Activated T-cell treated with anti-CD3 and anti-CD28 coated beads, Interleukin-2, amount 50 U/mL, for 48 hours (primary cell): Measurements from ENCODE around the gene IL10RB.
"Not testable (repeated sequence)": the region's sequence is repeated elsewhere in the genome, so short reads cannot be mapped to it uniquely, and the experiment has no call there.

Experiments
- DNase-seq, 2 experiments: peaks; one replicate each; pipeline ENCODE4 v3.0.0-alpha.2; 2020

IL10RB gene

DNA sequence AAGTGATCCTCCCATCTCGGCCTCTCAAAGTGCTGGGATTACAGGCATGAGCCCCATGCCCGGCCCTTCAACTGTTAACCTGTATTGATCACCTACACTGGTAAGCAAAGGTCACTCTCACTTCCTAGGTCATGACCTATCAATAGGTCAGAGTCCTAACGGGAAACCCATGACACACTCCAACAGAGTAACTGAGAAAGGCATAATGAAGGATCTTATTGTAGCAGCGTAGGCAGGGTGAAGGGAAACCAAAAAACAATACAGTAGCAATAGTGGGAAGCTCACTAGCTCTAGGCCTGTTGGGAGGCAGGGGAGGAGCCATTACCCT is 39.1 kb downstream of the IL10RB start:
- no peak for DNase-seq

DNA sequence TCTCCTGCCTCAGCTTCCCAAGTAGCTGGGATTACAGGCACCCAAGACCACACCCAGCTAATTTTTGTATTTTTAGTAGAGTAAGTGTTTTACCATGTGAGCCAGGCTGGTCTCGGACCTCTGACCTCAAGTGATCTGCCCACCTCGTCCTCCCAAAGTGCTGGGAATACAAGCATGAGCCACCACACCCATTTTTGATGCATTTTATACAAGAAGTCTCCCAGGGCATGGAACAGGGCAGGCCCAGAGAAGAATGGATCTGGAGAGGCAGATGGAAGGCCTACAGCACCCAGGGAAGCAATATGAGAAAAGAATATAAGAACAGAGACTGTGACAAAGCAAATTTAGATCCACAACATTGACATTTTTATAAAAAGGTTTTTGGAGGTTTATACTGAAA is 39.8 kb downstream of the IL10RB start:
- DNase-seq, result no peak

DNA sequence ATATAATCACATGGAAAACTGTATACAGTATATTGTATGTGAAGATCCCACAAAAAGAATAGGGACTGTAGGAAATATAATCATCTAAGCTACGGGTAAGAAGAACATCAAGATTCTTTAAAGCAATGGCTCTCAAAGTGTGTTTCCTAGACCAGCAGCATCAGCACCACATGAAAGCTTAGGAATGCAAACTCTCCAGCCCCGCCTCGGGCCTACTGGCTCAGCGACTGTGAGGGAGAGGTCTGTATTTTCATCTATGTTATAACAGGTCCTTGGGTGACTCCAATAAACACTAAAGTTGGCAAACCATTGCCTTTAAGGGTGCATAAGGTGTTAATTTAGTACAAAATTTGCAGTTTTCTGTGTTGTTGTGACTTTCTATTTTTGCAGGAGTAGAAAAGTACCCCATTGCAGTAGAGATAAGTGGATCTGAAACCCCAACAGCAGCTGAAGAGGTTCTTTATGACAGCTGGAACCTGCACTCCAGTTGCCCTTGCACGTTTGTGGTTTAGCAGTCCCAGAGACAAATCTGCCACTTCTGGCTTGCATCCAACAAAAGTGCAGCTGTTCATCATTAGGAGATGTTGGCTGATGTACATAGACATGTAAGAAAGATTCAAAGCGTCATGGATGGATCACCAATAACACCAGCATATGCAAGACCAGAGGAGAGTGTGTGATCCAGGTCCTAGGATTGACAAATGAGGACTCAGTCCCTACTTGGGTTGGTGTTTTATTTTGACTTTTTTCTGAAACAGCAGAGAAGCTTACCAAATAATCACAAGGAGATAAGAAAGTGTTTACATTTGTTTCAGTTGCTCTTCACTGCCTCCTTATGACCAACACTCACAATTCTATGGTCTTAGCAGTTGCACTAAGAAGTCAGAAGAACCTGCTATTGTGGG is 42.7 kb downstream of the IL10RB start:
- no peak for DNase-seq

DNA sequence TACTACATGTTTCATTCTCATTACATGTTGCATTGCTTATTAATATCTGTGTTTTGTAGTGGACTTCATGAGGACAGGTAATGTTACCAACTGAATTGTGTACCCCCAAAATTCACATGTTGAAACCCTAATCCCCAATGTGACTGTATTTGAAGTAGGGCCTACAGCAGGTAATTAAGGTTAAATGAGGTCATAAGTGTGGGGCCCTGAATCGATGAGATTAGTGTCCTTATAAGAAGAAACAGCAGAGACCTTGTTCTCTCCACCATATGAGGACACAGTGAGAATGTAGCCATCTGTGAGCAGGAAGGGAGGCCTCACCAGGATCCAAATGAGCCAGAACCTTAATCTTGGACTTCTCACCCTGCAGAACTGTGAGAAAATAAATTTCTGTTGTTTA is 43.6 kb downstream of the IL10RB start:
- DNase-seq, result no peak

DNA sequence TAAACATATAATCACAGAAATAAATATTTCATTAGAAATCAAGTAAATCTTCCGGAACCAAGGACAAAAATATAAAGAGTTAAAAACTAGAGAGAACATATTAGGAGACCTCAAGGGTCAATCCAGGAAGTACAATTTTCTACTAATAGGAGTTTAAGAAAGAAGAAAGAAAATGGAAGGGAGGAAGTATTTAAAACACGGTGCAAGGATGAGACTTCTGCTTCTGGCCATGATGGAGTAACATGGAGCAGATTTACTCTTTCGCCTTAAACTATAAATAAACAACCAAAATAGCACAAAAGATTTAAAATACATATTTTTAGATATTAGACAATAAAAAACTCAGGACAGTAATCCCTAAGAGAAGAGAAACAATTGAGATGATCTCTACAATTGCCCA is 46.0 kb downstream of the IL10RB start:
- no peak for DNase-seq

DNA sequence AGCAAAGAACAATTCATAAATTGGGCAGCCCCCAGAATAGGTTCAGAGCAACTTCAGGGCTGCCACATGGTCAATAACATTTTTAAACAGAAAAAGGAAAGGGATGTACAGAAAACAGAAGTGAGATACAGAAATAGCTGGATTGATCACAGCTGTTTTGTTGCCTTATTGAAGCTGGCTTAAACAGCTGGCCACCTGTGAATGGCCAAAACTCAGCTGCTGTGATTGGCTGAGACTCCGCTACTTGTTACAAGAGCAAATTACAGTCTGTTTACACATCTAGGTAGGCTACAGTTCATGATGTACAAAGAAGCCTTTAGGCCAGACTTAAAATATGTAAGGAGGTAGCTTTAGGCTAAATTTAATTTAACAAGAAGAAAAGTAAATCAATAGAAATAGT is 47.0 kb downstream of the IL10RB start:
- DNase-seq, result no peak

DNA sequence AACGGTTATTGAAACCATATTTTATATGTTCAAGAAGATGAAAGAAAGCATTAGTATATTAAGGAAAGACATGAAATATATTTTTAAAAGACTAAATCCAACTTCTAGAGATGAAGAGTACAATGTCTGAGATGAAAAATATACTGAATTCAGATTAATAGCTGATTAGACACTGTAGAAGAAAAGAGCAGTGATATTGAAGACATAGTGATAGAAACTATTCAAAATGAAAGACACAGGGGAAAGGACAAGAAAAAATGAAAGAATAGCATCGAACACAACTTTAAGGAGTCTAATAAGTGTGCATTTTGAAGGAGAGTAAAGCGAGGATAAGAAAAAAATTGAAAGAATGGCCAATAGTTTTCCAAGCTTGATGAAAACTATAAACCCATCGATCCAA is 47.4 kb downstream of the IL10RB start:
- DNase-seq, result no peak

DNA sequence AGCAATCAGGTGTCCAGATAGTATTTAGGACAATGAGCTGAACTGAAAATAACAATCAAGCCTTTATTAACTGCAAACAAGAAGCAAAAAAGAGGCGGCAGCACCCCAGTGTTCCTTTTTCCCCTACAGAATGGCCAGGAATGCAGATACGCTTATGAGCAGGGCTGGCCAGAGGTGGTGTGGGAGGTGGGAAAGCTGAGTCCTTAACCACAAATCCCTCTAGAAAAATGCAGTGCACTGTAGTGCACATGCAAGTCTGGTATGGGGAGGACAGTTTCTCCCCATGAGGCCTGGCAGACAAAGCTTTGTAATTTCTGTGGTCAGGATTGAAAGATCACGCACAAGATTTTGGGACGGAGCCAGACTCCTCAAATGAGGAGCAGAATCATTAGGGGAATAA is 47.9 kb downstream of the IL10RB start:
- no peak for DNase-seq

DNA sequence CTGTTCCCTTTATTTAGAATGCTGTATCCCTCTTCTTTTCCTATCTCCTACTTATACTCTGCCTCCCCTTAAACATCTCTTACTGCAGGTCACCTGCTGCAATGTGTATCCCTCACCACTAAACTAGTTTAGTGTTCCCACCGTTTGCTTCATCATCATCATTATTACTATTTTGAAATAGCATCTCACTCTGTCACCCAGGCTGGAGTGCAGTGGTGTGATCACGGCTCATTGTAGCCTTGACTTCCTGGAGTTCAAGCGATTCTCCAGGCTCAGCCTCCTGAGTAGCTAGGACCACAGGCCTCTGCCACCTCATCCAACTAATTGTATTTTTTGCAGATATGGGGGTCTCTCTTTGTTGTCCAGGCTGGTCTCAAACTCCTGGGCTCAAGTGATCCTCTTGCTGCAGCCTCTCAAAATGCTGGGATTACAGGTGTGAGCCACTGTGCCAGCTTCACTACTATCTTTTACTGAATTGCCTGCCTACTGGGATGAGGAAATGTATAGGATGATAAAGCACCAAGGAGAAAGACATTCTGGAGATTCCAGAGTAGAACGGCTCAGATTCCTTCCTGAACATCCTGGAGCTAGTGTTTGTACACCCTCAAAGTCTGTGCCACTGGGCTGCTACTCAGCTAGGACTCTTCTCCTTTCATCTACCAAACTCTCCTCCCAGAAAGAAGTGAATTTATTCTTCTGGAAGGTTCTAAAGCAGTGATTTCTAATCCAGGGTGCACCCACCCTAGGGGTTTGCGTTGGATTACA is 50.0 kb downstream of the IL10RB start:
- DNase-seq, result no peak

DNA sequence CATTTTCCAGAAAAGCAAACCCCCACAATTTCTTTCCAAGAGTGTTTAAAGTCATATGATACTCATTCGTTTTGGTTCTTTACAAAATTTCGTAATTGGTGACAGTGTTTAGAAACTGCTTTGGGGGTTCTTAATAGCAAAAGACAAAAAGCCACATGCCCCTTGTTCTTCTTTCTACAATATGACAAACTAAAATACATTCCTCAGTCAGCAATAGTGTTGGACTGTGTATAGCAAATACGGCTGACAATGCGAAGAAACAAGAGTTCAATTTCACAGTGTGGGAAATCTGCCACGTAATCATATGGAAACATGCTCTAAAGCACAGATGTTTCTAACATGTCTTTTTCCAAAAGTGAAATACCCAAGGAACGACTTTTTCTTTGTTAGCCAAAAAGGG is 51.0 kb downstream of the IL10RB start:
- no peak for DNase-seq

DNA sequence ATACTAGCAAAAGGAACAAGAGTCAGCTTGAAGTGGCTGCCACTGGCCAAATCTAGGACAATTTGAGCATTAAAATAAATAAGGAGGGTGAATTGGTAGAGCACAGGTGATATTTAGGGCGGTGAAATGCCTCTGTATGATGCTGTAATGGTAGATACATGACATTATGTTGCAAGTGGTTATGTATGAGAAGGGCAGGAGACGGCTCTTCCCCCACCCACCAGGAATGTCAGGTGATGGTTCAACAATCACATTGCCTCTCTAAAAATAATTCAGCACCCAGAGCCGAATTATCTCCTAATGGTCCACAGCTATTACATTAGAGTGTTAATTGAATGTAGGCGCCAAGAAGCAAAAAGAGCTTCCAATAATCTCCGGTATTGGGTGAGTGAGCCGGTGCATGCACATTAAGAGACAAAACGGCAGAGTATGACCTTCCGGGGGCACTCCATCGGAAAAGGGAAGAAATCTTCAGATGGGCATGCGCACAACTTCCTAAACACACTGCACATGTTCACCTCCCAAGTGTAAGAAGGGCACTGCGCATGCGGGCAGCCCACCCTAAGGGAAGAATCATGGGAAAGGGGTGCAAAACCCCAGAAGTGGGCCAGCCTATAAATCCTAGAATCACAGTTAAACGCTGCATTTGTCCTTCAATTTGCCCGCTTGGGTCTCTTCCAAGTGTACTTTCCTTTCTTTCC is 51.8 kb downstream of the IL10RB start:
- DNase-seq, result no peak

DNA sequence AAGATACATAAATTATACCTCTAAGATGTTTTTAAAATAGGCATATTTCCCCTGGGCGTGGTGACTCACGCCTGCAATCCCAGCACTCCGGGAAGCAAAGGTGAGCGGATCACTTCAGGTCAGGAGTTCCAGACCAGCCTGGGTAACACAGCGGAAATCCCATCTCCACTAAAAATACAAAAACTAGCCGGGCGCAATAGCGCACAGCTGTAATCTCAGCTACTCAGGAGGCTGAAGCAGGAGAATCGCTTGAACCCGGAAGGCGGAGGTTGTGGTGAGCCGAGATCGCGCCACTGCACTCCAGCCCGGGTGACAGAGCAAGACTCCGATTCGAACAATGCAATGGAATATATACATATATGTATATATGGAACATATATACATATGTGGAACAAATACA is 54.8 kb downstream of the IL10RB start:
- DNase-seq, result not testable (repeated sequence)

DNA sequence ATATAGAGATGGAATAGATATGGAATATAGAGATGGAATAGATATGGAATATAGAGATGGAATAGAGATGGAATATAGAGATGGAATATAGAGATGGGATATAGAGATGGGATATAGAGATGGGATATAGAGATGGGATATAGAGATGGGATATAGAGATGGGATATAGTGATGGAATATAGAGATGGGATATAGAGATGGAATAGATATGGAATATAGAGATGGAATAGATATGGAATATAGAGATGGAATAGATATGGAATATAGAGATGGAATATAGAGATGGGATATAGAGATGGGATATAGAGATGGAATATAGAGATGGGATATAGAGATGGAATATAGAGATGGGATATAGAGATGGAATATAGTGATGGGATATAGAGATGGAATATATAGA is 57.4 kb downstream of the IL10RB start:
- DNase-seq, result not testable (repeated sequence)

DNA sequence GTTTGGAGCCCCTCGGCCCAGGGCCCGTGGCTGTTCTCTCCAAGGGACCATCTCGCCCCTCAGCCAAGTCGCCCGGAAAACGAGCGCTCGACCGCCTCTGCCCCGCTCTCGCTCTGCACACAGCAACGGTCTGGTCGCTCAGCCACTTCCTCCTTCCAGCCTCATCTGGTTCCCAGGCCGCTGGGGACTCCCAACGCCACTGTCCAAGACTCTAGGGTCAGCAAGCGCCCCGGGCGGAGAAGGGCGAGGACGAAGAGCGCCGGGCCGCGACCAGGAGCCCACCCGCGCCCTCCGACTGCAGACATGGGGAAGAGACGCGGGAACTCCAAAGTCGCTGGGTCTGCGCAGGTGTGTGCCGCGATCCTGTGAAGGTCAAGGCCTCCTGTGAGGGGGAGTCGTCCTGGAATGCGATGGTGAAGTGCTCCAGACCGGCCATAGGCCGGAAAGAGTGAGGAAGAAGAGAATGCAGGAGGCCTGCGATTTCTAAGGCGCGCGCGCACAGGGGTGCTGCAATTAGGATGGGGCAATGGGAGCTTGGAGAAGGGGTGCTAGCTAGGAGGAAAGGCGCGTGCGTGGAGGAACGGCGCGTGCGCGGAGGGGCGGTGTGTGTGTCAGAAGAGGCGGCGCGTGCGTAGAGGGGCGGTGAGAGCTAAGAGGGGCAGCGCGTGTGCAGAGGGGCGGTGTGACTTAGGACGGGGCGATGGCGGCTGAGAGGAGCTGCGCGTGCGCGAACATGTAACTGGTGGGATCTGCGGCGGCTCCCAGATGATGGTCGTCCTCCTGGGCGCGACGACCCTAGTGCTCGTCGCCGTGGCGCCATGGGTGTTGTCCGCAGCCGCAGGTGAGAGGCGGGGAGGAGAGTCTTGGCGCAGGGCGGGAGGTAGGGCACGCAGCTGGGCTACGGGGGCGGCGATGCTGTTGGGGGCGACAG is 58.4 kb downstream of the IL10RB start, which contains the start of gene IFNAR1:
Gene IFNAR1, plus strand, starts transcription at position 680 of the 931 bp plus-strand sequence. Its CDS starts 86 bp downstream, at position 766.
- peak; percentile 98 to 99 for DNase-seq

DNA sequence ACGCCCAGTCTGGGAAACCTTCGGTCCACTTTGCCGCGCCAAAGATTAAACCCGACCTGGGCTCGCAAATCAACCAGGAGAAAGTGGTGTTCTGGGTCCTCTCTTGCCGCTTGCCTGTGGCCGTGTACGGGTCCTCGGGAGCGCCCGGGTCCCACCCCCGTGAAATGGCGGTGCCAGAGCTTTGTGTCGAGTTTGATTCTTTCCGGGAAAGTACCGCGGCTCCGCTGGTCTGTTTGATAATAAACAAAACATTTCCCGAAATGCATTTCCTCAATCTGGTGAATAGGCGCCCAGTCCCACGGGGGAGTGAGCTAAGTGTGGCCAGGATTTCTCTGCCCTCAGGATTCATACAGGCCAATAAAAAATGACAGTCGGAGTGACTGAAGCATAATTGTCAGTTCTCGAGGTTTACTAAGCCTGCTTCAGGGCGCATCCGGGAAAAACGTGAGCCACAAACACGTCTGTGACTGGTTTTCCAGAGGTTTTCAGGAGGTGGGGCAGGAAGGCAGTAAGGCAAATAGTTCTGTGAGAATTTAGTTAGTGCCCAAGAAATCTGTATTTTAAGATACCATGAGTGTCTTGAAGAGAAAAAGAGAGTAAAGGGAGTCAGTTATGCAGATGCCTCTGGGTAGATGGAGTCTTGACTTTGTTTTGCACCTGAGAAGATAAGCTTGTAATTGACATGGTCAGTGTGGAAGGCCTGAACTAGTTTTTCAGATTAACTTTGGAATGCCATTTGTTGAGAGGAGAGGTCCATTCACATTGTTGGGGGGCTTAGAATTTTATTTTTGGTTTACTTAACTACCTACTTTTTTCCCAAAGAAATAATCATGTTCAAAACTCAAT is 59.3 kb downstream of the IL10RB start:
- peak; percentile 77 to 79 for DNase-seq

DNA sequence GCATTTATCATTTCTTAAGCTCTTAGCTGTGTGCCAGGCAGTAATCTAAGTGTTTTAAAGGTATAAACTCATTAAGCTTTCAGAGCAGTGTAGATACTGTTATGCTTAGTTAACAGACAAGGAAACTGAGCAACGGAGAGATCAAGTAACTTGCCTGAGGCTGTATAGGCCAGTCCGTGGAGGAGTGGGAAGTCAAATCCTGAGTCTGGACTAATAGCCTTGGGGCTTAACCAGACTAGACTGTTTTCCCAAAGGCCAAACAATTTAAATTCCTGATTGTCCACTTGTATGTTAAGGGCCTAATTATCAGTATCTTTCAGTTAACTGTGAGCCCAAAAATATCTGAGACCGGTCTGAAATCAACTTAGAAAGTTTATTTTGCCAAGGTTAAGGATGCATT is 61.2 kb downstream of the IL10RB start:
- DNase-seq, result no peak

DNA sequence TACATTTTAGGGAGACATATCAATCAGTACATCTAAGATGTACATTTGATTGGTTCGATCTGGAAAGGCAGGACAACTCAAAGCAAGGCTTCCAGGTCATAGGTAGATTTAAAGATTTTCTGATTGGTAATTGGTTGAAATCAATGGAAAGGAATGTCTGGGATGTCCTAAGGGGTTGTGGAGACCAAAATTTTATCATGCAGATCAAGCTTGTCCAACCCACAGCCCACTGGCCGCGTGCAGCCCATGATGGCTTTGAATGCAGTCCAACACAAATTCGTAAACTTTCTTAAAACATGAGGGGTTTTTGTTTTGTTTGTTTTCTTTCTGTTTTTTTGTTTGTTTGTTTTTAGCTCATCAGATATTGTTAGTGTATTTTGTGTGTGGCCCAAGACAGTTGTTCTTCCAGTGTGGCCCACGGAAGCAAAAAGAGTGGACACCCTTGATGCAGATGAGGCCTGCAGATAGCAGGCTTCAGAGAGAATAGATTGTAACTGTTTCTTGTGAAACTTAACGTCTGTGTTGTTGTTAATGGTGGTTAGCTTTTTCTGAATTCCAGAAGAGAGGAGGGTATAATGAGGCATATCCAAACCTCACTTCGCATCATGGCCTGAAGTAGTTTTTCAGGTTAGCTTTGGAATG is 61.7 kb downstream of the IL10RB start:
- no peak for DNase-seq

DNA sequence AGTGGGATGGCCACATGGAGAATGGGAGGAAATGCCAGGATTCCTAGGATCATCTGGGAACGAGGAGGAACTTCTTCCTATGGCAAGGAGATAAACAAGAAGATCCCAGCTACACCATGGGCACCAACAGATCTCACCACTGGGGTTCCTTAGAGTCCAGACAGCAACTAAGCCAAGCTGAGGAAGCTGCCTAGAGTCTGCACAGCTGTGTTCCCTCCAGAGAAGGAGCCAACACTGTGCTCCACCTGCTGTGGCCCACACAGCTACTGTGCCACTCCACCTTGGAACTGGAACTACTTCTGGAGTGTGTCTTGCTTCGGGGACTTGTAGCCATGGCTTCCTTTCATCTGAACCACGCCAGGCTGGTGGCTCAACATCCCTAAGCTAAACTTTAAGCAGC is 64.6 kb downstream of the IL10RB start:
- no peak for DNase-seq

DNA sequence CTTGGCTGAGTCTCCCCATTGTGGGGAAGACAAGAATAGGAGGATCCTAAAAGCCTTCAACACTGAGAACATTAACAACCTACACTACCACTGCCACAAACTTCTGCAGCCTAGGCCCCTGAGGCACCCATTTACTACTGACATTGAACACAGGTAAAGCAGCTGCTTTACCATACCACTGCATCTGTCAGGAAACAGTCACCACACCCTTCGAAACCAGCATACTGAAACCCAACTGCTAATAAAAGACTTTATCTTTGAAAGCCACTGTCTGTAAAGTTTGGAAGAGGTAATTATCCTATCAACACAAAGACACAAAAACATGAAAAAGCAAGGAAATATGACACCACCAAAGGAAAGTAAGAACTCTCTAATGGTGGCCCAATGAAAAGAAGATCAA is 66.0 kb downstream of the IL10RB start:
- no peak for DNase-seq

DNA sequence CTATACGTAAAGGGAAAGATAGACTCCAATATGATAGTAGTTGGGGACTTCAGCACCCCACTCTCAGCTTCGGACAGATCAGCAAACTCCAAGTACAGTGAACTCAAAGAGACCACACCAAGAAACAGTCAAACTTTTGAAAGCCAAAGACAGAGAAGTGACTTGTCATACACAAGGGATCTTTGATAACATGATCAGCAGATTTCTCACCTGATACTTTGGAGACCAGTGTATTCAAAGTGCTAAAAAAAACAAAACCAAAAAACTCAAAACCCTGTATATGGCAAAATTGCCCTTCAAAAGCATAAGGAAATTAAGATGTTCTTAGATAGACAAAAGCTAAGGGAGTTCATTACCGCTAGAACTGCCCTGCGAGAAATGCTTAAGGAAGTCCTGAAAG is 68.0 kb downstream of the IL10RB start:
- no peak for DNase-seq

DNA sequence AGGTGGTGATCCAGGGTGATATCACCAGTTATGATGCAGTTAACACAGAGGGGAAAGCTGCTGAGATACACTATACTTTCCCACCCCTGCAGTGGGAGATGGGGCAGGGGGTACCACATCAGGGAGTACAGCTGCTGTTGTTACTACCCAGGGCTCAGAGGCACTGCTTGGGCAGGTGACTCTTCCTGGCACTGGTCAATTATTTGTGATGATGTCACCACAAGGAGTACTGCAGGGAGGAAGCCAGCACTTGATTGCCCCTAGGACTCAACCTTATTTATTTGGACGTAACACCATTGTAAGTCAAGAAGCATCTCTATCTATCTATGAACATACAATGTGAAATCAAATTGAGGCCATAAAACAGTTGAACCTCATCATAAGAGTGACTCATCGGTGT is 68.7 kb downstream of the IL10RB start:
- DNase-seq, result no peak
